MM.1S (cell line): Measurements from ENCODE around the gene AKAP8L.

ENCODE experiments used
- CTCF ChIP-seq: fragments of 300-600 bp; sonication (generic); IDR thresholded peaks from 2 replicates; pipeline ENCODE4 v1.5.1; 2016; ENCODE audit warnings: antibody characterized with exemption, low read length, mixed read lengths
- EZH2 ChIP-seq: fragments of 300-600 bp; sonication (generic); optimal IDR thresholded peaks from 2 replicates; pipeline ENCODE3; 2017; ENCODE audit warnings: low read depth, mild to moderate bottlenecking, antibody characterized with exemption, low read length, mixed read lengths
- EZH2phosphoT487 ChIP-seq: fragments of 300-600 bp; sonication (generic); IDR thresholded peaks from 2 replicates; pipeline ENCODE4 v1.6.1; 2018; ENCODE audit warnings: antibody characterized with exemption, low read length

- TF ChIP-seq CTCF = no peak
- no peak for TF ChIP-seq EZH2
- TF ChIP-seq EZH2phosphoT487 = no peak
Observed at GRCh38 chr19:15448778-15449619, 30.2 kb upstream of the AKAP8L start.
